PFSK-1 (cell line): Measurements from ENCODE around the gene ZNF428.

Source experiments
- FOXP2 ChIP-seq: optimal IDR thresholded peaks from 2 replicates; pipeline ENCODE3; 2011; ENCODE audit warnings: borderline replicate concordance, control low read depth, inconsistent platforms; ENCODE audit not compliant: insufficient read depth; ENCODE audit errors: extremely low read length, extremely low read depth
- POLR2AphosphoS5 ChIP-seq: IDR thresholded peaks from 2 replicates; pipeline ENCODE4 v1.6.1; 2012; ENCODE audit warnings: low read depth, mild to moderate bottlenecking, control low read depth, low read length, moderate library complexity
- SIN3A ChIP-seq: IDR thresholded peaks from 2 replicates; pipeline ENCODE4 v1.6.1; 2012; ENCODE audit warnings: mild to moderate bottlenecking, low read length, moderate library complexity, borderline replicate concordance; ENCODE audit not compliant: insufficient read depth
- TAF1 ChIP-seq: IDR thresholded peaks from 2 replicates; pipeline ENCODE4 v1.6.1; 2012; ENCODE audit warnings: low read length, control low read depth, borderline replicate concordance; ENCODE audit not compliant: insufficient read depth
- TF ChIP-seq, protein P1 (sequence below), 2 experiments: IDR thresholded peaks; 2 replicates each; pipeline versions ENCODE4 v1.6.1 to v1.8.0; 2011 to 2012; ENCODE audit warnings: low read depth in 2 of 2, low read length in 2 of 2, control low read depth in 1 of 2, inconsistent platforms in 1 of 2, mild to moderate bottlenecking in 1 of 2, moderate library complexity in 1 of 2; ENCODE audit not compliant: insufficient read depth in 1 of 2

Gene ZNF428

GRCh38 chr19:43589277-43589676, 30.2 kb downstream of the ZNF428 start:
- TF ChIP-seq TAF1 (no peak), FOXP2 (no peak), POLR2AphosphoS5 (no peak), SIN3A (no peak)
- TF ChIP-seq, protein P1, sequence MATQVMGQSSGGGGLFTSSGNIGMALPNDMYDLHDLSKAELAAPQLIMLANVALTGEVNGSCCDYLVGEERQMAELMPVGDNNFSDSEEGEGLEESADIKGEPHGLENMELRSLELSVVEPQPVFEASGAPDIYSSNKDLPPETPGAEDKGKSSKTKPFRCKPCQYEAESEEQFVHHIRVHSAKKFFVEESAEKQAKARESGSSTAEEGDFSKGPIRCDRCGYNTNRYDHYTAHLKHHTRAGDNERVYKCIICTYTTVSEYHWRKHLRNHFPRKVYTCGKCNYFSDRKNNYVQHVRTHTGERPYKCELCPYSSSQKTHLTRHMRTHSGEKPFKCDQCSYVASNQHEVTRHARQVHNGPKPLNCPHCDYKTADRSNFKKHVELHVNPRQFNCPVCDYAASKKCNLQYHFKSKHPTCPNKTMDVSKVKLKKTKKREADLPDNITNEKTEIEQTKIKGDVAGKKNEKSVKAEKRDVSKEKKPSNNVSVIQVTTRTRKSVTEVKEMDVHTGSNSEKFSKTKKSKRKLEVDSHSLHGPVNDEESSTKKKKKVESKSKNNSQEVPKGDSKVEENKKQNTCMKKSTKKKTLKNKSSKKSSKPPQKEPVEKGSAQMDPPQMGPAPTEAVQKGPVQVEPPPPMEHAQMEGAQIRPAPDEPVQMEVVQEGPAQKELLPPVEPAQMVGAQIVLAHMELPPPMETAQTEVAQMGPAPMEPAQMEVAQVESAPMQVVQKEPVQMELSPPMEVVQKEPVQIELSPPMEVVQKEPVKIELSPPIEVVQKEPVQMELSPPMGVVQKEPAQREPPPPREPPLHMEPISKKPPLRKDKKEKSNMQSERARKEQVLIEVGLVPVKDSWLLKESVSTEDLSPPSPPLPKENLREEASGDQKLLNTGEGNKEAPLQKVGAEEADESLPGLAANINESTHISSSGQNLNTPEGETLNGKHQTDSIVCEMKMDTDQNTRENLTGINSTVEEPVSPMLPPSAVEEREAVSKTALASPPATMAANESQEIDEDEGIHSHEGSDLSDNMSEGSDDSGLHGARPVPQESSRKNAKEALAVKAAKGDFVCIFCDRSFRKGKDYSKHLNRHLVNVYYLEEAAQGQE (IDR thresholded peaks at IDR 0.05; ENCODE audit: insufficient read depth in 1 of 2, low read depth in 2 of 2, low read length in 2 of 2): no peak

GRCh38 chr19:43586346-43586745, 33.1 kb downstream of the ZNF428 start:
- TF ChIP-seq POLR2AphosphoS5: no peak

GRCh38 chr19:43584484-43584883, 34.9 kb downstream of the ZNF428 start:
- TF ChIP-seq, protein P1 (IDR thresholded peaks at IDR 0.05; ENCODE audit: insufficient read depth in 1 of 2, low read depth in 2 of 2, low read length in 2 of 2): no peak
- TF ChIP-seq FOXP2: no peak
- no peak for TF ChIP-seq TAF1
- no peak for TF ChIP-seq POLR2AphosphoS5
- TF ChIP-seq SIN3A: no peak

DNA sequence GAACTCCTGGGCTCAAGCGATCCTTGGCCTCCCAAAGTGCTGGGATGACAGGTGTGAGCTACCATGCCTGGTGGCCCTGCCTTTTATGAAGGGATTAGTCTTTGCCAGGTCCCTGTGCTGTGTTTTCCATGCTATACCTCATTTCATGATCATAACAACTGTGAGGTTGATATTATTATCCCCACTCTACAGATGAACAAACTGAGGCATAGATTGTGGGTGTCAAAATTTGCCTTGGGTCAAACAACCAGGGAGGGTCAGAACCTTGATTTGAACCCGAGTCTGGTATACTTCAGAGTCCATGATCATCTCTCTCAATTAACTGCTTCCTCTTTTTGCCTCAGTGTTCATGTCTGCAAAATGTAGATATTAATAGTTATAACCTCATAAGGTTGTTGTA, 36.9 kb downstream of the ZNF428 start:
- TF ChIP-seq SIN3A: no peak
- no peak for TF ChIP-seq POLR2AphosphoS5
- no peak for TF ChIP-seq FOXP2
- no peak for TF ChIP-seq TAF1
- TF ChIP-seq, protein P1 (IDR thresholded peaks at IDR 0.05; ENCODE audit: insufficient read depth in 1 of 2, low read depth in 2 of 2, low read length in 2 of 2): no peak

DNA sequence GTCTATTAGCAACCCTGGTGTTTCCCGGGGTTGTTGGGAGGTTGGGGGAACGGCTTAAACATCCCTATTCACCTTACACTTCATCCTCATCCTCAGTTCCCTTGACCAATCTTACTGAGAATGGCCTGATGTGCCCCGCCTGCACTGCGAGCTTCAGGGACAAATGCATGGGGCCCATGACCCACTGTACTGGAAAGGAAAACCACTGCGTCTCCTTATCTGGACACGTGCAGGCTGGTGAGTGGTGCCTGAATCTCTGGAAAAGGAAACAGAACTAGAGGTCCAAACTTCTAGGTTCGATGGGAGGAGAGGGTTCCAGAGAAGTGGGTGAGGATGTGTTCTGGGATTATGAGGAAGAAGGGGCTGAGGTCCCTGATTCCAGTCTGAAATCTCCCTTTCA, 38.0 kb downstream of the ZNF428 start:
- TF ChIP-seq TAF1 (no peak), SIN3A (no peak)
- TF ChIP-seq, protein P1 (IDR thresholded peaks at IDR 0.05; ENCODE audit: insufficient read depth in 1 of 2, low read depth in 2 of 2, low read length in 2 of 2): no peak

- TF ChIP-seq SIN3A (no peak), TAF1 (no peak), POLR2AphosphoS5 (no peak)
- TF ChIP-seq, protein P1 (IDR thresholded peaks at IDR 0.05; ENCODE audit: insufficient read depth in 1 of 2, low read depth in 2 of 2, low read length in 2 of 2): no peak
Measured at GRCh38 chr19:43578787-43579186, 40.6 kb downstream of the ZNF428 start.
